Measurements from ENCODE around the gene TAGAP.

The TAGAP gene

DNA sequence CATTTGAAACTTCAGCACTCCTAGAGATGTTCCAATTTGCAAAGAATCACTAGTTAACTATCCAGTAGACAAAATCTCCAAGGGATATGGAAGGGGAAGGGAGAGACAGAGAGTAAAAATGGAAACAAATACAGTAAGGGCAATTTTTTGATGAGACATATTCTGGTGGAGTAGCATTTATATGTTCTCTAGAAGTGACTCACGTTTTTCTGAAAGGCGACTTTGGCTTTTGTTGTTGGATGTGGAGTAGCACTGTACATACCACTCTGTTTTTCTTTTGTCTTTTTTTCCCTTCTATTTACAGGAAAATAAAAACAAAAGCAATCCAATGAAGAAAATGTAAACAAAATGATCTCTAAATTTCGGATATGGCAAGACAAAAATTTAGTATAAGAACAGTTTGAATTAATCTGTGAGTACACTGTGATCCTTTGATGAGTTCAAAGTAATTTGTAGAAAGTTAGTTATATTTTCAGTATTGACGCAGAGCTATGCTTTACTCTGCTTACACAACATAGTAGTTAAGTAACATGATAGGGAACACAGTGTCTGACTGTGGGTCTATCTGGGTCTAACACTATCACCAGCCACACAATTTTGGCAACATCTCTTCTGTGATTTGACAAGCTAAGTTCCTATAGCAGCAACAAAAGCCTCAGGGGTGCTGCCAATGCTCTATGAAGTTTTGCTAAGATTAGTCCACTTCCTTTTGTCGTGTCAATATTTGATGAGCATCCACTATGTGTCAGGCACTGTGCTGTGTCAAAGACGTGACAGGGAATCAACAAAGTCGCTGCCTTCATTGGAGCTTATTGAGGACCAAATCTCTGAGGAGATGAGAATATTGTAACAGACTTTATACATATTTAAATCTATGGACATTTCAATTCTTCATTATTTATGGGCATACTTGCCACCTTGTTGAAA is 27.3 kb upstream of the TAGAP start:
- DNase-seq, result no peak

DNA sequence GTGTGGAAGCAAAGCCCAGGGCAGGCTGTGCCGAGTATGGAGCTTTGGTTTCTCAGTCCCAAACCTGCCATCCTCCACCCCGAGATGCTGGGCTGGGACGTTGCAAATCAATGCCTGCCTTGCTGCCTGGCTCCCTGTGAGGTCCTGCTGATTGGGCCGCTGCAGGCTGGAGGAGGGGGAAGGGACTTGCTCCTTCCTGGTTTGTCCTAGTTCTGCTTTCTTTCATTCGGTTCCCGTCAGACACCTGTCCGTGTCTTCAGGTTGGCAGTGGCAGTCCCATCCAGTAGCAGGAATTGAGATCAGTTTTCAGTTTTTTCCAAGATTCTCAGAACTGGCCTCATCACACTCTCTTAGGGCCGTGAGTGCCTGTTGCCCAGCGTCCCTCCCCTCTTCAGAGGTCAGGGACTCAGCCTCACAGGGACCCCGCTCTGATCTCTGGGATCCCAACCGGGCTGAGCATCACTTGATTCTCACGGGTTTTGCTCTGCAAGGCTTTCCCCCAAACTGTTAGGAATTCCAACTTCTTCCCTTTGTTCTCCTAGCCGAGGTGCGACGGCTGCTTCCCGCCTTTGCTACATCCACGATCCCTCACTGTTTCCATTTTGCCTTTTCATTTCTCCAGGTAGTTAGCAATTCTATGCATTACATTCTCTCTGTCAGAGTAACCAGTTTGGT is 24.2 kb upstream of the TAGAP start:
- no peak for DNase-seq

DNA sequence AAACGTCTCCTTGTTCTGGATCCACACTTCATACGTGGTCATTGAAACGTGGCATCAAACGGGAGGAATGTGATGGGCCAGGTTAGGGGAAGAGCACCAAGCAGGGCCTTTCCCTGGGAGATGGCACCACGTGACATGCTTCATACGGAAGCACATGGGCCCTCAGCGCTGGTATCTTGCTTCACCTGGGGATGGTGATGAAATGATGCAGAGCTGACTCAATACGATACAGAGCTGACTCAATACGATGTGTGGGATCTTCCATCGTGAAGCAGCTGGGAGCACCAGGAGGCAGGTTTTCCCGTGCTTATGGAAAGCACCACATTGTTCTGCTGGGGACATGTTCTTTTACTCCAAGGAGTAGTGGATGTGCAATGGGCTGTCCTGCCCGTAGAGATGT is 22.5 kb upstream of the TAGAP start:
- no peak for DNase-seq

DNA sequence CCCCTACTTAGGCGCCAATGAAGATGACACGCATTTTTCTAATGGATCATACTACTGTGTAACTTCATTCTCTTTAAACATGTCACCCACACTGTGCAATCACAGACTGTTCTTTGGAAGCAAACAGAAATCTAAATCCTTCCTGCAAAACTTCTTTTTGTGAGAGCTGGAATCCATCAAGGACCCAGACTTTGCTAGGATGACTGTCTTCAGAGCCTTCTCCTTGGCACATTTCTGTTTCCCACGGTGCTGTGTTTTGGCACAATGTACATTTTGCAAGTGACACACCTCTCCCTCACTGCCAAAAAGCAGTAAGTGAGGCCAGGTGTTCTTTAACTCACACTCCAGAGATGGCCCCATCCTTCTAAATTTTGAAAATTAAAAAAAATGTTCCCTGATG is 21.7 kb upstream of the TAGAP start:
- DNase-seq, result no peak

DNA sequence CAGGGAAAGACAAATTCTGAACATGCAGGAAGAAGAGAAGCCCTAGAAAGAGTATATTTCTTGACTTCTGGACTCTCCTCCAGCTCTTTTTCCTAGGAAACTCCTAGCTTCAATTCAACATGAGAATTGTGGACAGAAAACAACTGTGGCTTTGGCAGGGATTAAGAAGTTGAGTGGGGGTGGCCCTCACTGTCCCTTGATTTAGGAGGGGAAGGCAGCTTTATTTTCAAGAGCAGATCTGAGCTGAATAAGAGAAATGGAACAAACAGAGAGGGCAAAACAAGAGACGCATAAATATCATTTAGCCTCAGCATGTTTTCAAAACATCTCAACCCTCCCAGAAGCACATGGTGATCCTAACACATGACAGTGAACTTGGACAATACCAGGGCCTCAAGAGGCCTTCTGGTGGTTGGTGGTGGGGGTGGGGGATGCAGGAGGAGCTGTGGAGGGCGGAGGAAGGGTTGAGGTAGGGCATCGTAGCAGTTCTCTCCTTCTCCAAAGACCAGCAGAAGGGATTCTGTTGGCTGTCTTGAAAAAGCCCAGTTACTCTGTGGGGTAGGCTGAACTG is 21.1 kb upstream of the TAGAP start:
- DNase-seq, result no peak

DNA sequence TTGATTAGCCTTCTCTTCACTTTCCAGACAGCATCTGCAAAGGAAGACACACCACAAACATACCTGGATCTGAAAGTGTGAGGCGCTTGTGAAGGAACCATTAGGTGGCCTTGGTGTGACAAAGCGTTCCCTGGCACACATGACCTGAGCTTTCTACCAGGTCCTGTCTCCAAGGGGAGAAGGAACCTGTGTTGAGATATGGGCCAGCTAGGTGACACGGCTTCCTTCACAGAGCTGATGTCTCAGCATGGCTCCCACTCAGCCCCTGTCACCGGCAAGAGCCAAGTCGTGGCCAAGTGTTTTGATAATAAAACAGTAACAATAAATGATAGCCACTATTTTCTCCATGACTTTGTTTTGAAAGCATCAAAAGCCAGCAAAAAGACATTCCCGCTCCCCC is 20.3 kb upstream of the TAGAP start:
- no peak for DNase-seq

DNA sequence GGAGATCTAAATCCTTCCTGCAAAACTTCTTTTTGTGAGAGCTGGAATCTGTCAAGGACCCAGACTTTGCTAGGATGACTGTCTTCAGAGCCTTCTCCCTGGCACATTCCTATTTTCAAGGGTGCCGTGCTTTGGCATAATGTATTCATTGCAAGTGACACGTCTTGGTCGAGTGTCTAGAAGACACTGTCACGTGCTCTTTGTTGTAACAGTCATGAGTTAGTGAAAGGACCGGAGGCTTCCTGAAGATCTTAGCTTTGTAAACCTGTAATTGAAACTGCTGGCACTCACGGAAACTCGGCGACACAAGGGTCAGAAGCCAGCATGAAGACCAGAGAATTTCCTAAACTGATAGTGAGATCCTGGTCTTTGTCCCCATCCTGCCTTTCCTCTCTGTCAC is 19.7 kb upstream of the TAGAP start:
- DNase-seq, result no peak

DNA sequence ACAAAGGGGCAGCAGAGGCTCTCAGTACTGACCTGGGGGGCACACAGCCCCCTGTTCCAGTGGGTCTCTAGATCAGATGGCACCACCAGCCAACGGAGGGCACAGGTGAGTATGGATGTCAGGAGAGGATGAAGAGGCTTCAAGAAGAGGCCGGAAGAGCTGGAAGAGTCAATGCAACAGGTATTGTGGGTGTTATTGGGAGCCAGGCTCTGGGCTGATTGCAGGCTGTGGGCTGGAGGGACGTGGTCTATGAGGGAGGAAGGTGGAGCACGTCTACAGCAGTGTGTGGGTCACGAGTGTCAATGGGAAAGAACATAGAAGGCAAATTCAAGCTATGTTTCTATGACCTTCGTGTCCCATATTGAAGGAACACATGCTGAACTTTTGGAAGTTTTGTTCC is 18.8 kb upstream of the TAGAP start:
- DNase-seq, result no peak

DNA sequence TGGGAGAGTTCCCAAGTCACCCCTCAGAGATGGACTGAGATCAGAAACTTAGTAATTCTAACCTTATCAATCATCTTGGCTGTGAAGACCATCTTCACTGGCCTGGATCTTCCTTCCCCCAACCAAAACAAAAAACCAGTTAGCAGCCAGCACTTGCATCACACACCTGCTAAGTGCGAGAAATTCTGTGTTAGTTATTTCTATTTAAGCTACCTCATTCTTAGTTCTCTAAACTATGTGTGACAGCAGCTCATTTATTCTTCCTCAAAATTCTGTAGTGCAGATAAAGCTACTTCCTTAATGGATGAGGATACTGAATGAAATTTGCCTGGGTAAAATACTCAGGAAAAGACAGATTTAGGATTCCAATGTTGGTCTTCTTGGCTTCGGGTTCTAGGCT is 18.2 kb upstream of the TAGAP start:
- no peak for DNase-seq

DNA sequence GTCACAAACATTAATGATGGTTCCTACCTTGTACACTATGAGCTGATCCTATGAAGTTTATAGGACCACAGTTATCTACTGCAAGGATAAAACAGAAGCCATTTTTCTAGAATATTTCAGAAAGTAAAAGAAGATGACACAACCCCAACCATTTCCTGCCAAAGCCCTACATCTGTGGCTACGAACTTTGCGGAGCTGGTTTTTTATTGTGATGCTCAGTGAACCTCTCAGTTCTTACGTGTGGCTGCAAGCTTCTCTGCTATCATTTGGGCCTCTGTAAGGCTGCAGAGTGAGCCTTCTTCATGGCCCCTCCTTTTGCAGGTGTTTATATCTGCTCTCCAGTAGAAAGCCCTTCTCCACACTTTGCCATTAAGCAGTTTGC is 17.8 kb upstream of the TAGAP start:
- DNase-seq, result peak; percentile 32

DNA sequence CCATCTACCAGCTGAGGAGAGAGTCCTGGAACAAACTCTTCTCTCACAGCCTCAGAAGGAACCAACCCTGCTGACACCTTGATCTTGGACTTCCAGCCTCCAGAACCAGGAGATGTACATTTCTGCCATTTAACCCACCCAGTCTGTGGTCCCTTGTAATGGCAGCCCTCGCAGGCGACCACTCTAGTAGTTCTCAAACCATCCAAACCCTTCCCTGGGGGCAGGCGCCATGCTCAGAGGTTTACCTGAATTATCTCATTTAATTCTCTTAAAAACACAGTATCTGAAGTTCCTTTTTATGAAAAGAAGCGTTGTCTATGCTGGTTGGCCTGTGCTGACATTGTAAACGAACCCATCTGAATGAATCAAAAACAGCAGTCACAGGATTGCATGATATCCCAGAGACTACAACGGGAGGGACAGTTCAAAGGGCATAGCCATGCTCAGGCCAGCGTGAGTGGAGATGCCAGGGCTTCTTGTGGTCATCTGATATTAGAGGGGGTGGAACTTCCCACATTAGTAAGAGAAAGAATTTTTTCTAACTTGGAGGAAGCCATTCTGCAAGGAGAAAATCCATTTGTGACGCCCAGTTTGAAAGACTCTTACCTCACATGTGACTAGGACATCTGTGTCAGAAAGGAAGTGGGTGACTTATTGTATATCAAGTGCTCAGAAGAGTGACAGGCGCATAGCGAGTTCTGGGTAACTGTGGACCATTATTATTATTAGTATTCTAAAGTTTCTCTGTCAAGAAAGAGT is 17.2 kb upstream of the TAGAP start:
- no peak for DNase-seq

DNA sequence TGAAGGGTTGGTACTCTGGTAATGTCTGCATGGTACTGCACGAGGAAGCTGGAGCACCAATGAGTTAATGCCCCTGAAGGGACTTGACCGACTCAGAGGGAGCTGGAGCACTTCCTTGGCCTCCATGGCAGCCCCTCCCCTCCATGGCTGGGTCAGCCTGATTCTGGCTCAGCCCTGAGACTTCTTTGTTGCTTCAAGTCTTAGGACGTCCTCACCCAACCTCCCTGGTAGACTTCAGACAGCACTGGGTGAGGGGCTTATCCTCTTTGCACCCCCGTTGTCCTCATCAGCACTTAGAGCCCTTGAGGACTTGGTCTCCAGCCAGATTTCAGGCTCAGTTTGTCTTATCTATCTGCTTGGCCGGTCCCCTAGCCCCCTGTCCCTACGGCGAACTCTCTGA is 16.4 kb upstream of the TAGAP start:
- DNase-seq, result no peak

DNA sequence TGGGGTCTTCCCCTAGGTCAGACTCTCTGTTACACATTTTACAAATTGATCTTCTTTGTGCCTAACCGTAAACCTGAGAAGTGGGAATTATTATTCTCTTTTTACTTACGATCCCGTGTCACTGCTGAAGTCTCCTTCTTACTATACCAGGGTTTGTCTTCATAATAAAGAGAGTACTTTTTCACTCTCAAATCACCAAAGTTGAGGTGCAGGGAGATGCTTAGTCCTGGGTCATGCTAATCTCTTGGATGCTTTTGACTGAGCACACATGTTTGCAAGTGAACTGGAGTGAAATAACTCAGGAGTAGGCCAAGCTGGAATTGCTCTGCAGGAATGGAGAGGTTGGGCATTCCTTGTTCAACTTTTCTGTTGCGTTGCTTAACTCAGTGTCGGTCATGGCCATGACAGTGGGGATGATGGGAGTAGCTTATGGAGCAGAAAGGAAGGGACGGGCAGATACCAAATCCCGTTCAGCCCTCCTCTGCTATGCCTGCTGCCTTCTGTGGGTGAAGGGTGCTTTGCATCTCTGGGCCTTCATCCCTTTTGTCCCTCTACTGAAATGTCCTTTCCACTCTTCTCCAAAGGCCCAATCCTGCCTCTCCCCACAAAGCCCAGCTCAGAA is 15.2 kb upstream of the TAGAP start:
- DNase-seq, result no peak

DNA sequence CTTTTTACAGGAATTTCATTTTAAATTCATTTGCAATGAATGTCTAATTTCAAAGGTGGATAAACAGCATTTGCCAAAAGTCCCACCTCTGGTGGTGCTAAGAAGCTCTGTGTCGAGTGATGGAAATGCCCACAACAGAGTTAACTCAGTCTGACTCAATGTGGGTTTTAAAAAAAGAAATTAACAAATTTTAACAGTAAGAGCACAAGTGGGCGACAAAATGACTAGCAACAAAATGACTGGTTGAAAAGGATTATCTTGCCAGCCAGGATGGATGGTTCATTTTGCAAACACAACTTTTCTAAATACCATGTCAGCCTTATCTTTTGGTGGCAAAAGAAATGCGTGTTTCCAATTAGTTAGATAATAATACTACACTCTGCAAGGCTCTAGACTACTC is 14.3 kb upstream of the TAGAP start:
- no peak for DNase-seq

DNA sequence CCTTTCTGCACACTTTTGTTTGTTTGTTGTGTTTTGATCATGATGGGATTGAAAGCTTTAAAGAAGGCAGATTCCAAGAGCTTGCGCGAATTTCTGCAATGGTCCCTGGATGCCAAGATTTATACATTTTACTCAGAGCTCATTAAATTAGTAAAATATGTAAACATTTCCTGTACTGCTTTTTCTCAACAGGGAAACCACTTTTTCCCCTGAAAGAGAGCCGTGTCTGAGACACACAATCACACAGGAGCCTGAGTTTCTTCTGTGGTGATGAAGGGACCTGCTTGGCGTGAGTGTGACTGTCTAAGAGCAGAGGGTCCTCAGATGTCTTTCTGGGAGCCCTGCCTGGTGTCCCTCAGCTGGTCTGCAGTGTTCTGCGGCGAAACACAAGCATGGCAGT is 12.1 kb upstream of the TAGAP start:
- no peak for DNase-seq

DNA sequence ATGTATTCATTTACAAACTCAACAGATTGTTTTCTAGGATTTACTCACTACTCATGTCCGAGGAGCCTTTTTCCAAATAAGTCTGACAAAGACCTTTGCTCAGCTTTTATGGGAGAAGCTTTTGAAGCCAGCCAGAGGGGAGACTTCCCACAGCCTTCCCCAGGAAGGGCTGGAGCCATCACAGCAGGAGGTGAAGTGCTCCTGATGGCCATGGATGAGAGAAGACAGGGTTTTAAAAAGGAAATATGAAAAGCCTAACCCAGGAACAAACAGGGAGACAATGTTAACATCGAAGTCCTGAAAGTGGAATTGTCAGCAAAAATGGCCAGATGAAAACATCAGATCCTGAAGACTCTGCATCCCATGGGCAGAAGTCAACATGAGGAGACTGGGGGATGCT is 11.6 kb upstream of the TAGAP start:
- no peak for DNase-seq

DNA sequence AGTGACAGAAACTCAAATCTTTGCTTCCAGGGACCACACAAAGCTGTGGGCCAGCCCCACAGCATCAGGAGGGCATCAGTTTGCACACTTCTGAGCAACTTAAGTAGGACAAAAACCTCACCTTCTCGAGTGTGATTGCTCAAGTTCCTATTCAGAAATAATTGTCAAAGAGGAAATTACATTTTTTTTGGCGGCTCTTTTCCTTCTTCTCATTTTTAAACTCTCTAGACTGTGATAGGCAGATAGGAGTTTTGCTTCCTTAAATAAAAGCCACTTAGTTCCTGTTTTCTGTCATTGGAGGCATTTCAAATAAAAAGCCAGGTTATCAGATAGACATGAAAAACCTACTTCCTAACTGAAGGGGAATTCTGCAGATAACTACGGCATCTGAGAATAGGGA is 11.2 kb upstream of the TAGAP start:
- no peak for DNase-seq

DNA sequence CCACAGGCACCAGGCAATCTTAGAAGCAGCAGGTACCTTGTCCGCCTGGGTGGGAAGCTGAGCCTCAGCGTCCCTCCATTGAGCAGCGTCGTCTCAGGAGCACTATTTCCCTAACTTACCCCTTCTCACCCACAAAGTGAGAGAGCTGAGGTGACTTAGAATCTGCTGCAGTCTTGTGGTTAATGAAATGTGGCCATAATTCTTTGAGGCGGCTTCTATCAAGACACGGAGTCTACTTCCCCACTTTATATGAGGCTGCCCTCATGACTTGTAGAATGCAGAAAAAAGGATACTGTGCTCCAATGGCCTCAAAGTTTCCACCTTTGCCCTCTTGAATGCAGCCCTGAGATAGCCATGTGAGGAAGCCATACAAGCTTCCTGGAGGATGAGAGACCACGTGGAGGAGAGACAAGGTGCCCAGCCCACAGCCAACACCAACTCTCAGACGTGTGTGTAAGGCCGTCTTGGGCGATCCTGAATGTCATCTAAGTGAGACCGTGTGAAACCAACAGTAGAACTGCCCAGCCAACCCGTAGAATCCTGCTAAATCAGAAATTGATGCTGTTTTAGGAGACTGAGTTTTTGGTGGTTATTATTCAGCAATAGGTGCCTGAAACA is 9.1 kb upstream of the TAGAP start:
- no peak for DNase-seq

DNA sequence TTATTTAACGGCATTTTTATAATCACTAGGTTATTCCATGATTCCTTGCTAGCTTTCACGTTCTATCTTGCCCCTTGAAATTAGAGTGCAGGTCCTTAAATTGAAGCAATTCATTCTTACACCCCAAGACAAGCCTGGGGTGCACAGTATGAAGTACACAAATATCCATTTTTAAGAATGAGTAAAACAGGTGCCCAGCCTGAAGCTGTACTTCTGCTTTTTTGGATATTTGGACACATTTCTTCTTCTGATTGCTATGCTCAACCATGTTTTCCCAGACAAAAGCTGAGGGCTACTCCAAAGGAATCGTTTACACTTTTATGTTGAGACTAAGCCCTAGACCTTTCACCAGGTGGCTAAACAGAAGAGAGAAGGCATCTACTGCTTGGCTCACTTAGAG is 7.9 kb upstream of the TAGAP start:
- DNase-seq, result no peak

DNA sequence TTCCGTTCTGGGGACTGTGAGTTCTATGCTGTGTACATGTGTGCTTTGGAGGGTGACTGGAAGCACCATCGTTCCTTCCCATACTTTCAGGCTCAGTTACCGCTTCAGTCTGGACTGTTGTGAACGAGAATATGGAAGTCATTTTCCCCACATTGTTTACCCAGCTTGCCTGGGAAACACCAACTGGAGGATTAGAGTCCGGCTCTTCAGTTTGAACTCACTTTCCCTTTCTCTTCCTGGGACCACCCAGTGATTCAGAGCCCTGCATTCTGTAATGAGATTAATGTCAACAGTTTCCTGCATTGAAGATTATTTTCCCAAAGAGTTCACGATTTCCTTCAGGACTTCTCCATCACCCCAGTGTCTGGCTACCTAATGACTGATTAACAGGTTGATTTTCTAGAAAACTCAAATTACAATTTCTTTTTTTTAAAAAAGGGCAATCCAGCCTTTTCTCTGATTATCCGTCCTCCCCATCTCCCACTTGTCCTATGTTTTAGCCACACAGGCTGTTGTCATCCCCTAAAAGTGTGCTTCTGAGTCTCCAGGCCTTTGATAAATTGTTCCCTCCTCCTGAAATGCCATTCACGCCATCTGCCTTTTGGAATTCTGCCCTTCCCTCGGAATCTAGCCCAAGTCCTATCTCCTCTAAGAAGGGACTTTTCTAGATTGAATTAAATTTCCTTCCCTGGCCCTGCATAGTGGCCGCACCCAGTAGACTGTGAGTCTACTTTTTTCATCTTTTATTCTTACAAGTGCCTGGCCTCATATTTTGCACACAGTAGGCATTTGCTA is 3.3 kb upstream of the TAGAP start:
- DNase-seq, result no peak

DNA sequence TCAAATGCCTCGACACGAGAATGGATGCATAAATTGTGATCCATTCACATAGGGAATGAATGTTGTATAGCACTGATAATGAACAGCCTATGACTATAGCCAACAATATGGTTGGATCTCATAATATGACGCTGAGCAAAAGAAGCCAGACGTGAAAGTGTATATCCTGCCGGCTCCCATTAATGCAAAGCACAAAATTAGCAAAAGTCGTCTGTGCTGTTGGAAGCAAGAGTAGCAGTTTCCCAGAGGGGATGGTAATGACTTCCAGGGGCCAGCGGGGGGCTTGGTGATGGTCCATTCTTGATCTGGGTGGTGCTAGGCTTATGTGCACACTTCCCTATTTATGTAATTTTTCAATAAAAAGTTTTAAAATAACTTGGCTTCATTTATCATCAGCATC is 1.0 kb upstream of the TAGAP start:
- DNase-seq, result no peak

DNA sequence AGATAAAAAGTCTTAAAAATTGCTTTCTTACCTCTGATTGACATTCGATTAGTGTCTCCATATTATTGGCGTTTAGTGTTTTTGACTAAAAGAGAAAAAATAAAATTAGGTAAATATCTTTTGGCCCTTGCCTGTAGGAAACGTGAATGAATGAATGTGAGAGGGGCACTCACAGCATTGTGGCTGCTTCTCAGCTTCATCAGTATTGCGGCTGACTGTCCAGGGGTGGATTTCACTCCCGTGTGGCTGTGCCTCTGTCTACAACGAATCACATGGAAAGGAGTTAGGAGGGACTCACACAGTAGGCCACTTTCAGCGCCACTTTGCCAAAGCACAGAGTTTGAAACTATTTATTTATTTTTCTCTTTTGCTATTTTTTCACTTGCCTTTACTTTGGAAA is 844 bp downstream of the TAGAP start:
- no peak for DNase-seq
